ENCODE measurements around the gene SLC28A1. TPM values are rescaled to one million over a fixed set of nuclear protein-coding genes. Genes with fewer than 3 reads are reported as not detected.
A peak's percentile ranks its signal among the peaks of the same experiment; 100 is the strongest.

SLC28A1 gene, protein sequence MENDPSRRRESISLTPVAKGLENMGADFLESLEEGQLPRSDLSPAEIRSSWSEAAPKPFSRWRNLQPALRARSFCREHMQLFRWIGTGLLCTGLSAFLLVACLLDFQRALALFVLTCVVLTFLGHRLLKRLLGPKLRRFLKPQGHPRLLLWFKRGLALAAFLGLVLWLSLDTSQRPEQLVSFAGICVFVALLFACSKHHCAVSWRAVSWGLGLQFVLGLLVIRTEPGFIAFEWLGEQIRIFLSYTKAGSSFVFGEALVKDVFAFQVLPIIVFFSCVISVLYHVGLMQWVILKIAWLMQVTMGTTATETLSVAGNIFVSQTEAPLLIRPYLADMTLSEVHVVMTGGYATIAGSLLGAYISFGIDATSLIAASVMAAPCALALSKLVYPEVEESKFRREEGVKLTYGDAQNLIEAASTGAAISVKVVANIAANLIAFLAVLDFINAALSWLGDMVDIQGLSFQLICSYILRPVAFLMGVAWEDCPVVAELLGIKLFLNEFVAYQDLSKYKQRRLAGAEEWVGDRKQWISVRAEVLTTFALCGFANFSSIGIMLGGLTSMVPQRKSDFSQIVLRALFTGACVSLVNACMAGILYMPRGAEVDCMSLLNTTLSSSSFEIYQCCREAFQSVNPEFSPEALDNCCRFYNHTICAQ
- not detected in 2 replicates for total RNA-seq (2014; rRNA removed; shearing (Covaris generic))

DNA sequence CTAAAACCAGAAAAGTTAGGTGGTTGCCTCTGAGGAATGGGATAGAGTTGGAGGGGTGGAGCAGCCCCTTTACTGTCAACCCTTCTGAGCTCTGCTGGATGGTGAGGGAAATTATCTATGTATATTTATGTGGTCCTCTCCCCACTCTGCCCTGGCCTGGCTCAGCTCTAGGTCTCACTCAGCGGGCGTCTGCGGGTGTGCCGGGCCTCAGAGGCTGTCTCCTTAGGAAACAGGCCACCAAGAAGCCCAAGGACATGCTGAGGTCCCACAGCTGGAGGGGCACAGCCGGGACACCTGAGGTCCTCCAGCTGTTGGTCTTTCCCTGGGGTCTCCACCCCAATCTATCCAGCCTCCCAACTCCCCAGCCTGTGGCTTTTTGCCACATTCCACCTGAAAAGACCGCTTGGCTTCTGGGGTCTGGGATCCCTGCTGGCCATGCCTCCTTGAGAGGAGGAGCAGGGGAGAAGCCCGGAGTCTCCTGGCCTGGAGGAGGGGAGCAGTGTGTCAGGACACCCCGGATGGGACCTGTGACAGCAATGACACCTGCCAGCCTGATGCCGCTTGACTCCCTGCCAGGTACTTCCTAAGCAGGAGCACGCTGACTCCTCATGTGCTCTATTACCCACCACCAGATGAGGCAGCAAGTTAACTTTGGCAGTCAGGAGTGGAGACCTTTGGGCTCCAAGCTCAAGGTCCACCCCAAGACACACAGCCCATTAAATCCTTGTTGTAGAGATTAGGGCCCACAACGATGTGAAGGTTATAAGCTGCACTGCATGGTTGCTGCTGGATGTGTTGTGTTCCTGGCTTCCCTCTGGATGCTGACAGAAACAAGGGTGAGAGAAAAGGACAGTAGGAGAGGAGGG is at the start of gene SLC28A1:
Gene SLC28A1 (plus strand): TSS at position 747 of the 866 bp plus-strand sequence. CDS start 3,099 bp downstream, outside the sequence.
- no peak for DNase-seq (ENCODE audit: low read depth)

DNA sequence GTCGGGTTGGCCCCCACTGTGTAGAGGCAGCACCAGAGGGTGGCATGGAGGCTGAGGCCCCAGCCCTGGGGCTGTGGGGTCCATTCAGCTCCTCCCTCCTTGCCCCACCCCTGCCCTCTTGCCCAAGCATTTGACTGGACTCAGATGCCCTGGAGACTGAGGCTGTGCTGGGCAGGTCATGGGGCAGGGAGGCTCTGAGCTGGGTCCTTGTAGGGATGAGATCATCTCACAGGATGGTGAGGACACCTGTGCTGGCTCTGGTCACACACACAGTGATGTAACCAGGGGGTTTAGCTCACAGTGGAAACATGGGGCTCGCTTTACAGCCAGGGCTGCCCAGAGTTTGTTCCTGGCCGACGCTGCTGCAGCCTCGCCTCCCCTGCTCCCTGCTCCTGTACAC is 49.5 kb upstream of the SLC28A1 start:
- DNase-seq (ENCODE audit: low read depth), result no peak

DNA sequence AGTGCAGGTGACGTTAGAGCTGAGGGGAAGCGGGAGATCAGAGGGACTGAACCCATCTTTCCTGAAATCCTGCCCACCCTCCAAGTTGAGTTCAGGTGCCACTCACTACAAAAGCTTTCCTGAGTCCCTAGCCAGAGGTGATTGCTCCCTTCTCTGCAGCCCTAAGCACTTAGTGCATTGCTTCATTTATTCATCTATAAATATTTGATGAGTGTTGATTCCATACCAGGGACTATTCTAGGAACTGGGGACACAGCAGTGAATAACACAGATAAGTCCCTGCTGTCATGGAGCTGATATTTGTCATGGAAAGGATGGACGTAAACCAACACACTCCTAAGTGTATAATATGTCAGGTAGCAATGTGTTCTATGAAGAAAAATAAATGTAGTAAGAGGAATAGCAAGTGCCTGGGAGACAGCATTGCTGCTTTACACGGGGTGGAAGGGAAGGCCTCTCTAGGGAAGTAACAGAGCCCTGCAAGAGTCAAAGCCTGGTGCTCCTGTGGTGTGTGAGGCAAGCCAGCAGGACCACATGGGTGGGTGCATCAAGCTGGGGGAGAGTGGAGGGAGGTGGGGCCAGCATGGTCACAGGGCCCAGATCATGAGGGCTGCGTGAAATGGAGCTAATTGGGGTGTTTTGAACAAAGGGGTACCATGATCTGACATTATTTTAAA is 48.7 kb upstream of the SLC28A1 start:
- no peak for DNase-seq (ENCODE audit: low read depth)

DNA sequence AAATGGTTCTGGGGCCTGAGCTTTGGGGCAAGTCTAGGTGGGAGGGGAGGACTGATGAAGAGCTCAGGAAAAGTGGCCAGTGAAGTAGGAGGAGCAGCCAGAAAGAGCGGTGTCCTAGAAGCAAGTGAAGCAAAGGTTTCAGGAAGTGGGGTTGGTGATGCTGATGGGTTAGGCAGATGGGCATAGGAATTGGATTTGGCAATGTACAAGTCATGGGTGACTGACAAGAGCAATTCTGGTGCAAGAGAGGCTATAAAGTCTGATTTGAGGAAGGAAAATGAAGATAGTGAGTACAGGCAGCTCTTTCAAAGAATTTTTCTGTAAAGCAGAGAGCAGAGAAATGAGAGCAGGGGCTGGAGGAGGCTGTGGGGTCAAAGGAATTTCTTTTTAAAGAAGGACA is 47.6 kb upstream of the SLC28A1 start:
- DNase-seq (ENCODE audit: low read depth), result no peak

DNA sequence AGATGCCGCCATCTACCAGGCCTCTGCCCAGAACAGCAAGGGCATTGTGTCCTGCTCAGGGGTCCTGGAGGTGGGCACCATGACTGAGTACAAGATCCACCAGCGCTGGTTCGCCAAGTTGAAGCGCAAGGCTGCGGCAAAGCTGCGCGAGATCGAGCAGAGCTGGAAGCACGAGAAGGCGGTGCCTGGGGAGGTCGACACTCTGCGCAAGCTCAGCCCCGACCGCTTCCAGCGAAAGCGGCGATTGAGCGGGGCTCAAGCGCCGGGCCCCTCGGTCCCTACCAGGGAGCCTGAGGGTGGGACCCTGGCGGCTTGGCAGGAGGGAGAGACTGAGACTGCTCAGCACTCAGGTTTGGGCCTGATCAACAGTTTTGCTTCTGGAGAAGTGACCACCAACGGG is 44.7 kb upstream of the SLC28A1 start:
- no peak for DNase-seq (ENCODE audit: low read depth)

DNA sequence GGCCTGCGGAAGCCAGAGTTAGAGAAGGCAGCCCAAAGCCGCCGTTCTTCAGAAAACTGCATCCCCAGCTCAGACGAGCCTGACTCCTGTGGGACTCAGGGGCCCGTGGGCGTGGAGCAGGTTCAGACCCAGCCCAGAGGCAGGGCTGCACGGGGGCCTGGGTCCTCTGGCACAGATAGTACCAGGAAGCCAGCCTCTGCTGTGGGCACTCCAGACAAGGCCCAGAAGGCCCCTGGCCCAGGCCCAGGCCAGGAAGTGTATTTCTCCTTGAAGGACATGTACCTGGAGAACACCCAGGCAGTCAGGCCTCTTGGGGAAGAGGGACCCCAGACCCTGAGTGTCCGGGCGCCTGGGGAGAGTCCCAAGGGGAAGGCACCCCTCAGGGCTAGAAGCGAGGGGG is 44.2 kb upstream of the SLC28A1 start:
- DNase-seq (ENCODE audit: low read depth), result no peak

DNA sequence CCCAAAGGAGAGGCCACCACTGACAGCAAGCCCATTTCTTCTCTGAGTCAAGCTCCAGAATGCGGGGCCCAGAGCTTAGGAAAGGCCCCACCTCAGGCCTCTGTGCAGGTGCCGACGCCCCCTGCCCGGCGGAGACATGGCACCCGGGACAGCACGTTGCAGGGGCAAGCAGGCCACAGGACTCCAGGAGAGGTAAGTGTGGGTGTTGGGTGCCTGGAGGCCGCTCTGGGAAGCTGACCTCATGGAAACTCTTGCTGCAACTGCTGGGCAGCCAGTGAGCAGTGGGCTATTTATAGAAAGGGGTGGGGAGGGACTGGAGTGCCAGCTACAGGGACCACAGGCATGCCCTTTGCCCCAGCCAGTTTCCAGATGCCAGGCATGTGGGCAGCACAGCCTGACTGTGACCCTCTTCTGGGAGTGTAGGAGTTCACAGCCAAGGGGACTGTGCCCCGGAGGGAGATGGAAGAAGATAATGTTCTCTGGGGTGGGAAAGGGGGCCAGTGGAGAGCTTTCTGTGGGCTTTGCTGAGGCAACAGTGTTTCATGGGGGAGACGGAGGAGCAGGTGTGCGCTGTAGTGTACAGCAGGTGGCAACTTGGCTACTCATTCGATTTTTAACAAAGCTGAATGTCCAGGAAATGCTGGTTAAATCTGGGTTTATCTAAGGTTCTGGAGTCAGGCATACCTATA is 43.6 kb upstream of the SLC28A1 start:
- peak; percentile 88 for DNase-seq (ENCODE audit: low read depth)

DNA sequence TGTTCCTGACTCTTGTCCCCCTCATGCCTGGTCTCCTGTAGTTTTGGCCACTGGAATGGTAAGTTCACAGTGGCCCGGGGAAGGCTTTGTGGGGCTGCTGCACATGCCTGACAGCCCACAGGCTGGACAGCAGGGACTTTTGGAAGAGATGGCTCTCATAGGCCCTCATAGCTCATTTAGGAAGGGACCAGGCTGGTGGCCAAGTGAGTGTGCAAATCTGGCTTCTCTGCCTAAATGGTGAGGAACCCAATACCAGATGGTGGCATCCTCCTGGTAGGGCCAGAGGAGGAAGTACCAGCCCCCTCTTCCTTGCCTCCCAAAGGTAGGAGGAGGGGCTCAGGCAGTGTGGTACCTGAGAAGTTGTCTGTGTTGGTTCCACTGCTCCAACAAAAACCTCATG is 41.7 kb upstream of the SLC28A1 start:
- no peak for DNase-seq (ENCODE audit: low read depth)

DNA sequence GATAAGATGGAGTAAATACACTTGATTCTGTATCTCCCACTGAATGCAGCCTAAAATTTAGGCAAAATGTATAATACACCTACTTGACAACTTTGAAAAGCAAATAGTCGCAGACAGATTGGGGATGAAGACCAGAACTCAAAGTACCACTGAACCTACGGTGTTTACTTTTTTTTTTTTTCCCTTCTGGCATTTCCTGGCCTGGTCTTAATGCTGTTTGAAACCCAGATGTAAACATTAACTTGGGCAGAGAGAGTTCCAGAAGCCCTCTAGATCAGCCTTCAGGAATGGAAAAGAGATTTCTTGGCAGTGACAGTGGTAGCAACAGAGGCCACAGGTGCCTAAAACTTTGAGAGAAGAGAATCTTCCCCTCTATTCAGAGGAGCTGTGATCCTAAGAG is 39.5 kb upstream of the SLC28A1 start:
- no peak for DNase-seq (ENCODE audit: low read depth)

DNA sequence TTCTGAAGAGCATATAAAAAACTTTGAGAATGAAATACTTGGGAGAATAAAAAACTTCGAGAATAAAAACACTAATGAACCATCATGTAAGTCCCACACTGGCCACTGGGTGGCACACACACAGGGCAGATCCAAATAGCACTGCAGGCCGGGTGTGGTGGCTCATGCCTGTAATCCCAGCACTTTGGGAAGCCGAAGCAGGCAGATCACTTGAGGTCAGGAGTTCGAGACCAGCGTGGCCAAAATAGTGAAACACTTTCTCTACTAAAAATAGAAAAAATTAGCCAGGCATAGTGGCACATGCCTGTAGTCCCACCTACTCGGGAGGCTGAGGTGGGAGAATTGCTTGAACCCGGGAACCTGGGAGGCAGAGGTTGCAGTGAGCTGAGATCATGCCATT is 38.8 kb upstream of the SLC28A1 start:
- peak; percentile 42 for DNase-seq (ENCODE audit: low read depth)

DNA sequence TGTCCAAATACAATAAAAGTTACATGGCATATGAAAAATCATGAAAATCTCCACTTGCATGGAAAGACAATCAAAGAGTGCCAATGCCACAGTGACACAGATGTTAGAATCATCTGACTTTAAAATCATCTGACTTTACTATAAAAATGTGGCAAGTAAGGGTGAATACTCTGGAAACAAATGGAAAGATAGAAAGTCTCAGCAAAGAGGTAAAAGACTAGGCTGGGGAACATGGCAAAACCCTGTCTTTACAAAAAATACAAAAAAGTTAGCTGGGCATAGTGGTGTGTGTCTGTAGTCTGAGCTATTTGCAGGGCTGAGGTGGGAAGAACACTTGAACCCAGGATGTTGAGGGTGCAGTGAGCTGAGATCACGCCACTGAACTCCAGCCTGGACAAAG is 38.2 kb upstream of the SLC28A1 start:
- DNase-seq (ENCODE audit: low read depth), result no peak

DNA sequence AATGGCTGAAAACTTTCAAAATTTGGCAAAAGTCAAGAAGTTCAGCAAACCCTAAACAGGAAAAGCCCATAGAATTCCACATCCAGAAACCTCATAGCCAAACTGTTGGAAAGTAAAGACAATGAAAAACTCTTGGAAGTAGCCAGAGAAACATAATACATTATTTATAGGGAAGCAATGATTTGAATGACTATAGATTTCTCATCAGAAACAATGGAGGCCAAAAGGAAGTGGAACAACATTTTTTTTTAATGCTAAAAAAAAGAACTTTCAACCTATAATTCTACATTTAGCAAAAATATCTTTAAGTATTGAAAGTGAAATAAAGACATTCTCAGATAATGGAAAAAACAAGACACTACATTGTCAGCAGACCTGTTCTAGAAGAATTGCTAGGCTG is 37.1 kb upstream of the SLC28A1 start:
- DNase-seq (ENCODE audit: low read depth), result no peak

DNA sequence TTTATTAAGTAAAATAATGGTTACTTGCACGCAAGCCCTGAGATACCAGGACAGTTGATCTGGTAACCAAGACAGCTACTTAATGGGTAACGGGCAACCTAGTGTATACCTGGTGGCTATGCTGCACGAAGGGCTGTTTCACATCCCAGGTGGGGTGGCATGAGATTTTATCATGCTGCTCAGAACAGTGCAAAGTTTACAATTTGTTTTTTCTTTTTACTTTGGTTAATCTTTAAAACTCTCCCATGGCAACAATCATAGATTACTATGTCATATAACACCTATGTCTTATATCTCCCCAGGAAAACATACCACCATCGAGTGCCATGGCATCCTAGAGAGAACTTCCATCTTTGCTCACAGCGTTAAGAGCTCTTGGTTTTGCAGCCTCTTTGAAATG is 32.2 kb upstream of the SLC28A1 start:
- DNase-seq (ENCODE audit: low read depth), result no peak

DNA sequence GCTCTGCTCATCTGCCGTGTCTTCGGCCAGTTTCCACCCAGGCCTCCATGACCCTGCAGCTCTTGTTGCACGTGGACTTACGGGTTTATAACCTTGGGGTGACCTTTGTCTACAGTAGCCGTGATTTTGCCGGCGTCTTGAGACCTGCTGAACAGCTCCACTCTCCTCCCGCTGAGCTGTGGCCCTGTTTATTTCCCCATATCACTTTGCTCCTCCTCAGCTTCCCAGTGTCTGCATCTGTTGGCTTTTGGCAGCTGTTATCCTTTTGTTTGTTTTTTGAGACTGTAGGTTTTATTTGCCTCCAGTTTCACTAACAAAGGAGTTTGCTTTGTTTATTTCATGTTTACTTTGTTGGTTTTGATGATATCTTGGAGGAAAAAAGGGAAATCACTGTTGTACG is 29.3 kb upstream of the SLC28A1 start:
- no peak for DNase-seq (ENCODE audit: low read depth)

DNA sequence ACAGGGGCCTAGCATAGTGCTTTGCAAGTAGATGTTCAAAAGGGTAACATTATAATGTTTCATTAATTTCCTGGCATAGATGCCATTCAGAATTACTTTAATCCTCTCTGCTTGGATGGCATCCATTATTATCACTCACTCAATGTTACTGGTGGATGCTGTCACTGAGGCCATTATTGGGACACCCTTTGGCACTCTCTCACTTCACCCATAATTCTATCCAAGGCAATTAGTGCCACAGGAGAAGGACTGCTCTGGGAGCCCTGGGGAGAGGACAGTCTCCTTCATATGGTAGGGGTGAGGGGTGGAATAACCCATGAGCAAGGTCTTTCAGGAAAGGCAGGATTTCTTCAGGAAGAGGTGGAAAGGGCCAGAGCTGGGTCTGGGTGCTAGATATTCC is 28.7 kb upstream of the SLC28A1 start:
- DNase-seq (ENCODE audit: low read depth), result no peak

DNA sequence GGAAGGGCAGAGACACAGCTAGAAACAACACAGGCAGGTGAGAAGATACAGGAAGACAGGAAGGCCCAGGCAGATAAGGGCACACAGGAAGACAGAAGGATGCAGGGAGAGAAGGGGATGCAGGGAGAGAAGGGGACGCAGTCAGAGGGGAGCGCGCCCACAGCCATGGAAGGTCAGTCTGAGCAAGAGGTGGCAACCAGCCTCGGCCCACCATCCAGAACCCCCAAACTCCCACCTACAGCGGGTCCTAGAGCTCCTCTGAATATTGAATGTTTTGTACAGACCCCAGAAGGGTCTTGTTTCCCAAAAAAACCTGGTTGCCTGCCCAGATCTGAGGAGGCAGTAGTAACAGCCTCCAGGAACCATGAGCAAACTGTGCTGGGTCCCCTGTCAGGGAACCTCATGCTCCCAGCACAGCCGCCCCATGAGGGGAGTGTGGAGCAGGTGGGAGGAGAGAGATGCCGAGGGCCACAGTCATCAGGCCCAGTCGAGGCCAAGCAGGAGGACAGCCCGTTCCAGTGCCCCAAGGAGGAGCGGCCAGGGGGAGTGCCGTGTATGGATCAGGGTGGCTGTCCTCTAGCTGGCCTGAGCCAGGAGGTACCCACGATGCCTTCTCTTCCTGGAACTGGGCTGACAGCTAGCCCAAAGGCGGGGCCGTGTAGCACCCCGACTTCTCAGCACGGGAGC is 27.6 kb upstream of the SLC28A1 start:
- no peak for DNase-seq (ENCODE audit: low read depth)

DNA sequence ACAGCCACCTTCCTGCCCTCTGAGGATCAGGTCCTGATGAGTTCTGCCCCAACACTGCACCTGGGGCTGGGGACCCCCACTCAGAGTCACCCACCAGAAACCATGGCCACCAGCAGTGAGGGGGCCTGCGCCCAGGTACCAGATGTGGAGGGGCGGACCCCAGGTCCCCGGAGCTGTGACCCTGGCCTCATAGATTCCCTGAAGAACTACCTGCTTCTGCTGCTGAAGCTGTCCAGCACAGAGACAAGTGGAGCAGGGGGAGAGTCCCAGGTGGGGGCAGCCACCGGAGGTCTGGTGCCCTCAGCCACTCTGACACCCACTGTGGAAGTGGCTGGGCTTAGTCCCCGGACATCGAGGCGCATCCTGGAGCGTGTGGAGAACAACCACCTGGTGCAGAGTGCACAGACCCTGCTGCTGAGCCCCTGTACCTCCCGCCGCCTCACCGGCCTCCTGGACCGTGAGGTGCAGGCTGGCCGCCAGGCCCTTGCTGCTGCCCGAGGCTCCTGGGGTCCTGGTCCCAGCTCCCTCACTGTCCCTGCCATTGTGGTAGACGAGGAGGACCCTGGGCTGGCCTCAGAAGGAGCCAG is 27.0 kb upstream of the SLC28A1 start:
- DNase-seq (ENCODE audit: low read depth), result no peak

DNA sequence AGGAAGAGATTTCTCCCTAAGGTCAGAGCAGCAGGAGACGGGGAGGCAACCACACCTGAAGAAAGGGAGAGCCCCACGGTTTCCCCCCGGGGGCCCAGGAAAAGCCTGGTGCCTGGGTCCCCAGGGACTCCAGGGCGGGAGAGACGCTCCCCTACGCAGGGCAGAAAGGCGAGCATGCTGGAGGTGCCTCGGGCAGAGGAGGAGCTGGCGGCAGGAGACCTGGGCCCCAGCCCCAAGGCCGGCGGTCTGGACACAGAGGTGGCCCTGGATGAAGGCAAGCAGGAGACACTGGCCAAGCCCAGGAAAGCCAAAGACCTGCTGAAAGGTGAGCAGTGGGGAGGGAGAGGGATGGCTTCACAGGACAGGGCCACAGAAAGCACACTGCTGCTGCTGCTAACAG is 26.2 kb upstream of the SLC28A1 start:
- DNase-seq (ENCODE audit: low read depth), result no peak

DNA sequence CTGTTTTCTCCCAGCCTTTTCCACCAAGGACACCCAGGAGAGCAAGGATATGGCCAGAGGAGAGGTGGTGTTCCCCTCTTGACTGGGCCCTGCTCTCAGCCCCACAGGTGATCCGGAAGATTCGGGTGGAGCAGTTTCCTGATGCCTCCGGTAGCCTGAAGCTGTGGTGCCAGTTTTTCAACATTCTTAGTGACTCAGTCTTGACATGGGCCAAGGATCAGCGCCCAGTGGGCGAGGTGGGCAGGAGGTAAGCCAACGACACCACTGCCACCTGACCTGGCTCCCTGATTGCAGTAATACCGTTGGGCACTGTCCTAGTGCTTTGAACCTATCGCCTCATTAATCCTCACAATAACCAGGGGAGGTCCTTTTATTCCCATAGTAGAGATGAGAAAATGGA is 25.3 kb upstream of the SLC28A1 start:
- DNase-seq (ENCODE audit: low read depth), result no peak

DNA sequence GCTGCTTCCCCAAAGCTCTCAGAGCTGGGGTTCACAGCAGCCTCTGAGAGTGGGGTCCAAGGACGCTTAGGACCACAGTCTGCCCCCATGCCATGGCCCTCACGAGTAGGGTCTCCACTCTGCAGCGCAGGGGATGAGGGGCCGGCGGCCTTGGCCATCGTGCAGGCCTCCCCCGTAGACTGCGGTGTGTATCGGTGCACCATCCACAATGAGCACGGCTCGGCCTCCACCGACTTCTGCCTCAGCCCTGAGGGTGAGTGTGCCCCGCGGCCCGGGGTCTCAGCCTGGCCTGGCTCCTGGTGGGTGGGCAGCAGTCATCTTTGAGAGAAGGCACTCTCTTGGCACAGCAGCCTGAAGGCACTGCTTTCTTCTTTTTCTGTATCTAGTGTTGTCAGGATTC is 24.8 kb upstream of the SLC28A1 start:
- no peak for DNase-seq (ENCODE audit: low read depth)

Data from M059J (cell line).